Cardiac muscle cell (in vitro differentiated cells and primary cell): Measurements from ENCODE around the gene MYH15. TPM values are rescaled to one million over a fixed set of nuclear protein-coding genes. Genes with fewer than 3 reads are reported as not detected.

Experiments used
- DNase-seq, 2 donors: peaks; one replicate each; pipeline versions ENCODE4 v3.0.0 to v3.0.0-alpha.2; 2010 to 2017; ENCODE audit warnings: low read depth in 1 of 2, low spot score in 1 of 2
- H3K27ac ChIP-seq: fragments of 200-600 bp; sonication (generic); 2 replicates; pipeline ENCODE4 v1.5.1; 2016
- H3K27me3 ChIP-seq: fragments of 200-600 bp; sonication (generic); 2 replicates; pipeline ENCODE4 v1.6.0; 2016; ENCODE audit warnings: control low read depth
- H3K36me3 ChIP-seq: fragments of 200-600 bp; sonication (generic); 2 replicates; pipeline ENCODE4 v1.5.1; 2016; ENCODE audit warnings: control low read depth
- H3K4me1 ChIP-seq: fragments of 200-600 bp; sonication (generic); 2 replicates; pipeline ENCODE4 v1.8.1; 2017; ENCODE audit warnings: low read depth, mild to moderate bottlenecking, mixed run types
- H3K4me3 ChIP-seq: fragments of 200-600 bp; sonication (generic); 2 replicates; pipeline ENCODE4 v1.5.1; 2016; ENCODE audit warnings: mild to moderate bottlenecking
- H3K9me3 ChIP-seq: fragments of 200-600 bp; sonication (generic); 2 replicates; pipeline ENCODE4 v1.5.1; 2017; ENCODE audit warnings: low read depth, mild to moderate bottlenecking, control low read depth
- polyA plus RNA-seq: library from polyadenylated mRNA; unstranded; fragments of >200 nt; fragmentation: Nextera tagmentation; extraction: Ambion mirVana; gene quantifications from 2 replicates; pipeline ENCODE4 v1.2.1, GENCODE V29; 2016
- total RNA-seq: library from RNA; depleted of rRNA; stranded (reverse); fragments of >200 nt; gene quantifications from 2 replicates; pipeline ENCODE4 v1.2.3, GENCODE V29; 2016
- TF ChIP-seq, protein P1 (sequence below): IDR thresholded peaks from 2 replicates; pipeline ENCODE4 v1.5.1; 2012; ENCODE audit warnings: low read depth, mild to moderate bottlenecking, low read length

The MYH15 gene
- total and polyA plus RNA-seq, 2 experiments from 2014 or later, result 0.24 to 0.55 TPM

- H3K4me1 ChIP-seq, result no peaks in the 10 kb centered on the region
- no peaks in the 10 kb centered on the region for H3K27me3 ChIP-seq
- peak in 1 of 2 donors; percentile 19 for DNase-seq
- no peak overlapping the region for H3K27ac ChIP-seq
- H3K36me3 ChIP-seq, result no peaks in the 10 kb centered on the region
- TF ChIP-seq, protein P1, sequence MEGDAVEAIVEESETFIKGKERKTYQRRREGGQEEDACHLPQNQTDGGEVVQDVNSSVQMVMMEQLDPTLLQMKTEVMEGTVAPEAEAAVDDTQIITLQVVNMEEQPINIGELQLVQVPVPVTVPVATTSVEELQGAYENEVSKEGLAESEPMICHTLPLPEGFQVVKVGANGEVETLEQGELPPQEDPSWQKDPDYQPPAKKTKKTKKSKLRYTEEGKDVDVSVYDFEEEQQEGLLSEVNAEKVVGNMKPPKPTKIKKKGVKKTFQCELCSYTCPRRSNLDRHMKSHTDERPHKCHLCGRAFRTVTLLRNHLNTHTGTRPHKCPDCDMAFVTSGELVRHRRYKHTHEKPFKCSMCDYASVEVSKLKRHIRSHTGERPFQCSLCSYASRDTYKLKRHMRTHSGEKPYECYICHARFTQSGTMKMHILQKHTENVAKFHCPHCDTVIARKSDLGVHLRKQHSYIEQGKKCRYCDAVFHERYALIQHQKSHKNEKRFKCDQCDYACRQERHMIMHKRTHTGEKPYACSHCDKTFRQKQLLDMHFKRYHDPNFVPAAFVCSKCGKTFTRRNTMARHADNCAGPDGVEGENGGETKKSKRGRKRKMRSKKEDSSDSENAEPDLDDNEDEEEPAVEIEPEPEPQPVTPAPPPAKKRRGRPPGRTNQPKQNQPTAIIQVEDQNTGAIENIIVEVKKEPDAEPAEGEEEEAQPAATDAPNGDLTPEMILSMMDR, result no peak
- H3K4me3 ChIP-seq, result no peak overlapping the region
- no peaks in the 10 kb centered on the region for H3K9me3 ChIP-seq
Measured at GRCh38 chr3:108428586-108428985, 81.8 kb downstream of the MYH15 start.

DNA sequence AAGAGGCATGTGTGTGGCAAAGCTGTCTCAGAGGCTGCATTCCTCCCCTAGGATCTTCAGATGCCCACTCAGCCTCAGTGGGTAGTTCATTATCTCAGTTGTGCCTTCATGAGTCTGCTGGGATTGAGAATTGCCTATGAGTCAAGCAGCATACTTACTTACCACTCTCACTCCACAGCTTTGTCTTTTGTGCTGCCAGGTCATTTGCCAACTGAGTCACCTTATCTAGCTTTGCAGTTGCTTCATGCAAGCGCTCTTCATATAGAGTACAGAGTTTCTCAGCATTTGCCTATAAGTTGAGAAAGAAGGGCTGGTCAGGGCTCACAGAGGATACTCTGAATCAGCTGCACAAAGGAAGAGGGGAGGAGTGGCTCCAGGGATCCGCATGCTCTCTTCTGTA lies 89.5 kb downstream of the MYH15 start:
- Histone ChIP-seq H3K4me3 (no peak overlapping the region), H3K27ac (no peak overlapping the region), H3K4me1 (no peaks in the 10 kb centered on the region), H3K27me3 (no peaks in the 10 kb centered on the region), H3K9me3 (no peaks in the 10 kb centered on the region), H3K36me3 (no peaks in the 10 kb centered on the region)
- TF ChIP-seq, protein P1, result no peak
- DNase-seq, result peak in 1 of 2 donors; percentile 89

DNA sequence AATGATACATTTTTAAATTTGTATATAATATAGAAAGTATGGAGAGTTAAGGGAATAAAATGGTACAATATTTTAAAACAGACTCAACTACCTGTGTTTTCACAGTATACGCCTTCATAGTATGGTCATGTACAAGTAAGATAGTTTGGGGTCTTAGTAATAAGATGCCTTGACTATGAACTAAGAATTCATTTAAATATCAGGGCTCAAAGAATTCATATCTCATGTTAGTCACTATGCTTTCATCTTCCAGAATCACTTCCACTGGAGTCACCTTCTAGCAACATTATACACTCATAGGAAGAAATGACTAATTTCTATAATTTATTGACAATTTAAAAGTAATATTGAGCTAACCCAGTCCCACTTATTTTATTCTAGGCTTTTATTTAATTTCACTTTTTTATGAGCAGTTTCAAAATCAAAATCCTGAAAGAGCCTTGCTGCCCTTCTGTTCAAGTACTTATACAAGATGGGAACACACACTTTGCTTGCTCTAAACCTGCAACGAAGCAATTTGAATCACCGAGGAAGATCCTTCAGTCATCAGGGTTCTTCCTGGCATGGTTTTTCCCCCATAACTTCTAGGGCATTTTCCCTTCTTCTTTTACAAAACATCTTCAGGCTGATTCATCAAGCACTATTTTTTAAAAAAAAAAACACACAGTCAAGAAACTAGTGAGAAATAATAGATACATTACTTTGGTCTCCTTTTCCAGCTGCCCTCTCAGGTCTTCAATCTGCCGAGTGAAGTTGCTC lies 94.1 kb downstream of the MYH15 start:
- Histone ChIP-seq H3K27me3 (no peaks in the 10 kb centered on the region), H3K27ac (no peak overlapping the region), H3K9me3 (no peaks in the 10 kb centered on the region), H3K4me1 (no peaks in the 10 kb centered on the region), H3K36me3 (no peaks in the 10 kb centered on the region), H3K4me3 (no peak overlapping the region)
- TF ChIP-seq, protein P1, result no peak
- DNase-seq, result no peak

- Histone ChIP-seq H3K27me3 (no peaks in the 10 kb centered on the region), H3K36me3 (no peaks in the 10 kb centered on the region), H3K4me1 (no peaks in the 10 kb centered on the region), H3K4me3 (no peak overlapping the region), H3K27ac (no peak overlapping the region), H3K9me3 (no peaks in the 10 kb centered on the region)
- DNase-seq, result no peak
- TF ChIP-seq, protein P1, result no peak
Measured at GRCh38 chr3:108415661-108416060, 94.7 kb downstream of the MYH15 start.

DNA sequence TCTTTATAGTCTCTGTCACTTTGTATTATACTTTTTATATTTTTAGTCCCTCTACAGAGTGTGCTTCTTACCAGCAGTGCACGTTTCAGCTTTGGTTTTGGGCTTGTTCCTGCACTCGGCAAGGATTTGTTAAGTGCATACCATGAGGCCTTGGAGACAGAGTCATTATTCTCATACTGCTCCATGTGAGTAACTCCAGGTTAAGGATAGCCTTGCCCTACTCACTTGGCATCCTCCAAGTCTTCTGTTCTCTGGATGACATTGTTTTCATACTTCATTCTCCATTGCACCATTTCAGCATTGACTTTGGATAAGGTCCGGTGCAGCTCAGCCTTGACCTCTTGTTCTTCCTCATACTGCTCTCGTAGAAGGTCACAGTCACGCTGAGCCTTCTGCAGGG lies 96.4 kb downstream of the MYH15 start:
- no peak overlapping the region for H3K4me3 ChIP-seq
- no peak for DNase-seq
- no peaks in the 10 kb centered on the region for H3K9me3 ChIP-seq
- H3K36me3 ChIP-seq, result no peaks in the 10 kb centered on the region
- no peaks in the 10 kb centered on the region for H3K27me3 ChIP-seq
- H3K27ac ChIP-seq, result no peak overlapping the region
- TF ChIP-seq, protein P1, result no peak
- H3K4me1 ChIP-seq, result no peaks in the 10 kb centered on the region
